Panc1 (cell line): ENCODE measurements around the gene HSPB7. TPM values are rescaled to one million over a fixed set of nuclear protein-coding genes. Genes with fewer than 3 reads are reported as not detected.

Experiments
- ATAC-seq: fragments of 200-7000 bp; cut with Tn5 transposase; 2 replicates; pipeline ENCODE4 v1.9.1; 2020; ENCODE audit warnings: mild to moderate bottlenecking, moderate library complexity
- Bru-seq: library from RNA; stranded (reverse); fragments of 400-500 nt; gene quantifications from one replicate; lab custom pipeline; 2021; lab: Mats Ljungman, UMichigan
- BruChase-seq, 2 experiments: library from RNA; stranded (reverse); fragments of 400-500 nt; gene quantifications; one replicate each; lab custom pipeline; 2021; lab: Mats Ljungman, UMichigan
- BruUV-seq: library from RNA; stranded (reverse); fragments of 400-500 nt; replicated peaks from 2 replicates; lab custom pipeline; 2021; lab: Mats Ljungman, UMichigan
- CTCF ChIA-PET: fragments of 300-600 bp; sonication (Branson Sonifier 250); formaldehyde crosslinking; loops from one replicate; lab custom pipeline; 2022; ENCODE audit warnings: antibody characterized with exemption; lab: Charles Lee
- POLR2A ChIA-PET: fragments of 300-600 bp; sonication (Branson Sonifier 250); formaldehyde crosslinking; loops from one replicate; lab custom pipeline; 2022; ENCODE audit warnings: antibody characterized with exemption; lab: Charles Lee
- DNase-seq: peaks from one replicate; pipeline ENCODE4 v3.0.0-alpha.2; 2010; ENCODE audit warnings: low read depth, low spot score
- H3K27ac ChIP-seq: 2 replicates; pipeline ENCODE4 v1.5.1; 2011; ENCODE audit warnings: mild to moderate bottlenecking, low read length, inconsistent platforms
- H3K27me3 ChIP-seq: fragments of 200-500 bp; sonication (Bioruptor generic); 2 replicates; pipeline ENCODE4 v1.6.0; 2014; ENCODE audit warnings: low read length, inconsistent platforms; ENCODE audit not compliant: control insufficient read depth, insufficient read depth
- H3K36me3 ChIP-seq: fragments of 200-500 bp; sonication (Bioruptor generic); 2 replicates; pipeline ENCODE4 v1.5.1; 2014; ENCODE audit warnings: inconsistent platforms, mild to moderate bottlenecking, low read length, moderate library complexity; ENCODE audit not compliant: control insufficient read depth, insufficient read depth
- H3K4me1 ChIP-seq: 2 replicates; pipeline ENCODE4 v1.5.1; 2011; ENCODE audit warnings: inconsistent platforms, mild to moderate bottlenecking, low read length, moderate library complexity; ENCODE audit not compliant: control insufficient read depth, insufficient read depth
- H3K4me3 ChIP-seq, 2 experiments: 2 replicates each; pipeline ENCODE4 v1.5.1; 2011 to 2012; ENCODE audit warnings: low read depth in 2 of 2, low read length in 2 of 2, mild to moderate bottlenecking in 2 of 2, inconsistent platforms in 1 of 2, moderate library complexity in 1 of 2
- H3K9me3 ChIP-seq: fragments of 200-500 bp; sonication (Bioruptor generic); 2 replicates; pipeline ENCODE4 v1.5.1; 2014; ENCODE audit warnings: low read depth, mild to moderate bottlenecking, inconsistent platforms, low read length, moderate library complexity; ENCODE audit not compliant: control insufficient read depth, insufficient read depth
- POLR2AphosphoS5 ChIP-seq: IDR thresholded peaks from 2 replicates; pipeline ENCODE4 v1.6.1; 2012; ENCODE audit warnings: mild to moderate bottlenecking, low read depth, low read length, moderate library complexity
- SIN3A ChIP-seq: IDR thresholded peaks from 2 replicates; pipeline ENCODE4 v1.6.1; 2012; ENCODE audit warnings: low read depth, mild to moderate bottlenecking, low read length, moderate library complexity, borderline replicate concordance; ENCODE audit not compliant: insufficient read depth
- TCF7L2 ChIP-seq: IDR thresholded peaks from 2 replicates; pipeline ENCODE4 v1.6.1; 2011; ENCODE audit warnings: mild to moderate bottlenecking, low read depth, low read length, inconsistent platforms
- in situ Hi-C: cut with HindIII; loops from 2 replicates; pipeline ENCODE4 v1.10.0; 2016; ENCODE audit warnings: low sequenced_read_pairs, low pct_unique_long_range_greater_than_20kb
- intact Hi-C: fragments of 100-400 bp; cut with micrococcal nuclease; formaldehyde crosslinking; loops from one replicate; pipeline ENCODE4 v1.10.0; 2022; ENCODE audit not compliant: unreplicated experiment
- long read RNA-seq: library from polyadenylated mRNA; unstranded; transcript quantifications from one replicate; pipeline ENCODE4 v2.0.0, GENCODE V29; 2021; ENCODE audit not compliant: unreplicated experiment
- polyA plus RNA-seq: library from polyadenylated mRNA; unstranded; fragments of >200 nt; gene quantifications from one replicate; pipeline ENCODE4 v1.2.1, GENCODE V29; 2012; ENCODE audit warnings: missing spikeins; ENCODE audit not compliant: insufficient read length
- total RNA-seq: library from RNA; stranded (reverse); gene quantifications from one replicate; pipeline ENCODE4 v1.2.1, GENCODE V29; 2021; ENCODE audit not compliant: unreplicated experiment
- TF ChIP-seq, protein P1 (sequence below), 2 experiments: IDR thresholded peaks; 2 replicates each; pipeline ENCODE4 v1.6.1; 2011 to 2012; ENCODE audit warnings: low read depth in 2 of 2, control low read depth in 1 of 2, low read length in 1 of 2, mild to moderate bottlenecking in 1 of 2, moderate library complexity in 1 of 2; ENCODE audit not compliant: insufficient read depth in 1 of 2
- TF ChIP-seq, protein P2 (sequence below): fragments of 450-650 bp; IDR thresholded peaks from 2 replicates; pipeline ENCODE4 v1.5.1; 2017; ENCODE audit warnings: mild to moderate bottlenecking

The HSPB7 gene
- total RNA-seq, result 0.10 TPM
- polyA plus RNA-seq, result 0.17 TPM
- percentile 11 among the genes with signal in this experiment for Bru-seq, nascent RNA
- percentile 11 among the genes with signal in this experiment for BruChase-seq, experiment 1, labeled RNA remaining after a 2-hour chase
- BruChase-seq, experiment 2, labeled RNA remaining after a 6-hour chase, result percentile 20 among the genes with signal in this experiment
- long read RNA-seq, result 0 reads

DNA sequence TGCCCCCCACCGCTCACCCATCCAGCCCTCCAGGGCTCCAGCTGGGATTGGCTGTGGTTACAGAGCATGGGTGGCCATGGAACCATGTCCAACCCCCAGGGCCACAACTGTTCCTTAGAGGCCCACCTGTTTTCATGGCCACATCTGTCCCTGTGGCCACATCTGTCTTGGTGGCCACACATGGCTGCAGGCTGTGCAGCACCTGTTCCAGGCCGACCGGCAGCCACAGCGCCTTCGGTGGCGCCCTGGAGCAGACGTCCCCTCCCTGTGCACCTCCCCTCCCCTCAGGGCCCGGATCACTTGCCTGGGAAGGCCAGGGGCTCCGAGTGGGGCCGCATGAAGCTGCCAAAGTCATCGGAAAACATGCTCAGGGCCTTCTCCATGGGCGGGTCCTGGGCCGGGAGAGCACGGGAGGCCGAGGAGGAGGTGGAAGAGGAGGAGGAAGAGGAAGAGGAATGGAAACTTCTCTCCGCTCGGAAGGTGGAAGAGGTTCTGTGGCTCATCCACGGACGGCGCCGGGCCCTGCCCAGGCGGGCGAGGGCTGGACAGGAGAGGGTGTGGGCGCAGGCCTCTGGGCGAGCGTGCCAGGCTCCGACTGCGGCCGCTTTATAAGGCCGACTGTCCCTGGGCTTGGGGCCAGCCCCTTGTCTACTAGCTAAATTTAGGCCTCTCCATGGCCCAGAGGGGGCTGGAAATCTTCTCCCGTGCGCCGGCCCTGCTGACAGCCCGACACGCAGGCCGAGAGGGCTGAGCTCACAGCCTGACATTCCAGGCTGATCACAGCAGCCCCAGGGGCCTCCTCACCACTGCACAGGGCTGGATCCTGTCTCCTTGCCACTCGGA lies at the start of gene HSPB7:
Gene HSPB7 (minus strand): TSS at position 583 of the 843 bp plus-strand sequence. CDS start 80 bp downstream, at position 503.
- Histone ChIP-seq H3K27ac (no peak within 1 kb of the TSS), H3K36me3 (no peaks in the 10 kb centered on the region), H3K9me3 (no peaks in the 10 kb centered on the region), H3K4me1 (peaks cover 38% of the 10 kb centered on the region), H3K27me3 (no peaks in the 10 kb centered on the region), H3K4me3 (no peak within 1 kb of the TSS)
- TF ChIP-seq, protein P1, sequence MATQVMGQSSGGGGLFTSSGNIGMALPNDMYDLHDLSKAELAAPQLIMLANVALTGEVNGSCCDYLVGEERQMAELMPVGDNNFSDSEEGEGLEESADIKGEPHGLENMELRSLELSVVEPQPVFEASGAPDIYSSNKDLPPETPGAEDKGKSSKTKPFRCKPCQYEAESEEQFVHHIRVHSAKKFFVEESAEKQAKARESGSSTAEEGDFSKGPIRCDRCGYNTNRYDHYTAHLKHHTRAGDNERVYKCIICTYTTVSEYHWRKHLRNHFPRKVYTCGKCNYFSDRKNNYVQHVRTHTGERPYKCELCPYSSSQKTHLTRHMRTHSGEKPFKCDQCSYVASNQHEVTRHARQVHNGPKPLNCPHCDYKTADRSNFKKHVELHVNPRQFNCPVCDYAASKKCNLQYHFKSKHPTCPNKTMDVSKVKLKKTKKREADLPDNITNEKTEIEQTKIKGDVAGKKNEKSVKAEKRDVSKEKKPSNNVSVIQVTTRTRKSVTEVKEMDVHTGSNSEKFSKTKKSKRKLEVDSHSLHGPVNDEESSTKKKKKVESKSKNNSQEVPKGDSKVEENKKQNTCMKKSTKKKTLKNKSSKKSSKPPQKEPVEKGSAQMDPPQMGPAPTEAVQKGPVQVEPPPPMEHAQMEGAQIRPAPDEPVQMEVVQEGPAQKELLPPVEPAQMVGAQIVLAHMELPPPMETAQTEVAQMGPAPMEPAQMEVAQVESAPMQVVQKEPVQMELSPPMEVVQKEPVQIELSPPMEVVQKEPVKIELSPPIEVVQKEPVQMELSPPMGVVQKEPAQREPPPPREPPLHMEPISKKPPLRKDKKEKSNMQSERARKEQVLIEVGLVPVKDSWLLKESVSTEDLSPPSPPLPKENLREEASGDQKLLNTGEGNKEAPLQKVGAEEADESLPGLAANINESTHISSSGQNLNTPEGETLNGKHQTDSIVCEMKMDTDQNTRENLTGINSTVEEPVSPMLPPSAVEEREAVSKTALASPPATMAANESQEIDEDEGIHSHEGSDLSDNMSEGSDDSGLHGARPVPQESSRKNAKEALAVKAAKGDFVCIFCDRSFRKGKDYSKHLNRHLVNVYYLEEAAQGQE (IDR thresholded peaks at IDR 0.05; ENCODE audit: insufficient read depth in 1 of 2, low read depth in 2 of 2, low read length in 1 of 2), result no peak
- TF ChIP-seq SIN3A, result no peak
- no peak for TF ChIP-seq TCF7L2
- DNase-seq (no peak), ATAC-seq (no peak)
- intact Hi-C loops, result no loop called here
- BruUV-seq, result no TSS peak
- ChIA-PET CTCF (no interaction called here), POLR2A (no interaction called here)
- in situ Hi-C loops, result no loop called here

GRCh38 chr1:16067127-16067768 lies 49.4 kb upstream of the HSPB7 start:
- Histone ChIP-seq H3K36me3 (no peaks in the 10 kb centered on the region), H3K27ac (no peak overlapping the region), H3K27me3 (no peaks in the 10 kb centered on the region), H3K9me3 (no peaks in the 10 kb centered on the region), H3K4me1 (peaks cover 3% of the 10 kb centered on the region; the same call in 1 of the 2 replicates), H3K4me3 (no peak overlapping the region)
- CTCF ChIA-PET, result interaction anchor here (0.6 to 1.4 kb wide), 3 partner anchors 11 to 110 kb away, joined by 3 to 6 read pairs (median 5); no protein-coding TSS in a partner anchor
- POLR2A ChIA-PET, result no interaction called here
- intact Hi-C loops (no loop called here), in situ Hi-C loops (no loop called here)
- no TSS peak for BruUV-seq
- ATAC-seq (no peak), DNase-seq (no peak)
- TF ChIP-seq, protein P2, sequence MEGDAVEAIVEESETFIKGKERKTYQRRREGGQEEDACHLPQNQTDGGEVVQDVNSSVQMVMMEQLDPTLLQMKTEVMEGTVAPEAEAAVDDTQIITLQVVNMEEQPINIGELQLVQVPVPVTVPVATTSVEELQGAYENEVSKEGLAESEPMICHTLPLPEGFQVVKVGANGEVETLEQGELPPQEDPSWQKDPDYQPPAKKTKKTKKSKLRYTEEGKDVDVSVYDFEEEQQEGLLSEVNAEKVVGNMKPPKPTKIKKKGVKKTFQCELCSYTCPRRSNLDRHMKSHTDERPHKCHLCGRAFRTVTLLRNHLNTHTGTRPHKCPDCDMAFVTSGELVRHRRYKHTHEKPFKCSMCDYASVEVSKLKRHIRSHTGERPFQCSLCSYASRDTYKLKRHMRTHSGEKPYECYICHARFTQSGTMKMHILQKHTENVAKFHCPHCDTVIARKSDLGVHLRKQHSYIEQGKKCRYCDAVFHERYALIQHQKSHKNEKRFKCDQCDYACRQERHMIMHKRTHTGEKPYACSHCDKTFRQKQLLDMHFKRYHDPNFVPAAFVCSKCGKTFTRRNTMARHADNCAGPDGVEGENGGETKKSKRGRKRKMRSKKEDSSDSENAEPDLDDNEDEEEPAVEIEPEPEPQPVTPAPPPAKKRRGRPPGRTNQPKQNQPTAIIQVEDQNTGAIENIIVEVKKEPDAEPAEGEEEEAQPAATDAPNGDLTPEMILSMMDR, result no peak
- TF ChIP-seq TCF7L2 (no peak), SIN3A (no peak), POLR2AphosphoS5 (no peak)
- TF ChIP-seq, protein P1 (IDR thresholded peaks at IDR 0.05; ENCODE audit: insufficient read depth in 1 of 2, low read depth in 2 of 2, low read length in 1 of 2), result no peak
